GM21723 (cell line): ENCODE data around the gene MAL.
"Not testable (repeated sequence)": the region's sequence is repeated elsewhere in the genome, so short reads cannot be mapped to it uniquely, and the experiment has no call there.

Experiments used
- ATAC-seq: cut with Tn5 transposase; IDR thresholded peaks from one replicate; pipeline ENCODE4 v1.9.1; 2021; ENCODE audit warnings: mild to moderate bottlenecking, moderate library complexity; ENCODE audit not compliant: unreplicated experiment

The MAL gene

DNA sequence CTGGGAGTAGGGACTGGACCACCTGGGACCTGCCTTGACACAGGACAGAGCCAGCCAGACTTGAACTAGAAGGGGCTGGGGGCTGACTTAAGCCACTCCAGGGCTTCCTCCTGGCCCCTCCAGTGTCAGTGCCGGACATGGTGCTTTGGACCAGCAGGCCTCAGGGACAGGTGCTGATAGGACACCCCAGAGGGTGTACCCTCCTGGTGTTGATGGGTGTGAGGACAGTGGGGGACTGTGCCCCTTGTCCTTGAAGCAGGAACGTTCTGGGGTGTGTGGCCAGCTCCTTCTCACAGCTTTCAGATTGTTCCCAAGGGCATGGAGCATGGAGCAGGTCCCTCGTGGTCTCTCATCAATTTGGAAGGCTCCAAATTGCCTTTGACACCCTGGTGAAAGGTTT lies 6.8 kb downstream of the MAL start:
- ATAC-seq, result no peak

DNA sequence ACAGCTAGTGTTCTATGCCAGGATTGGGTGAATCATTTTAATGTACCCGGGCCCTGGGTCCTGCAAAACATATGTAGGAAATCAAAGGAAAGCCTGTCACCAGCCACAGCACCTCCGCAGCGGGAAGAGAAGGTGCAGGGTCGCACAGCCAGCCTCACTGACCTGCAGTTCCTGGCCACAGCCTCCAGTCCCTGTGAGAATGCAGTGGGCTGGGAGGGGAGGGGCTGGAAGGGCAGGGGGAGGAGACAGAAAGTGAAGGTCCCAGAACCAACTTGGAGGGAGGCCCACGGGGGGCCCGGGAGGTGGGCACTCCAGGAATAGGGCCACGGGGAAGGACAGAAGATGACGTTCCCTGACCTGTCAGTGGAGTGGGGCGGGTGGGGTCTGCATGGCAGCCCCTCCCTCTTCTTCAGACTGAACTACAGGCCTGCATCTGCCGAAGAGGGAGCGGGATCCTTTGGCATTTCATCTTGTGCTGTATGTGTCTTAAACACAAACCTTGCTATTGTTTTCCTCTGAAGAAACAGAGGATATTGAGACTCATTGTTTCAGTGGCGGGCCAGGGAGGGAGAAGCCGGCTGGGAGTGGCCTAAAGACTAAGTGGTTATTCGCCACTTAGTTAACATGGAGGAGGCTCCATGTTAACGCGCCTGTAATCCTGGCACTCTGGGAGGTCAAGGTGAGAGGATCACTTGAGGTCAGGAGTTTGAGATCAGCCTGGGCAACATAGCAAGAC lies 7.5 kb downstream of the MAL start:
- no peak for ATAC-seq

DNA sequence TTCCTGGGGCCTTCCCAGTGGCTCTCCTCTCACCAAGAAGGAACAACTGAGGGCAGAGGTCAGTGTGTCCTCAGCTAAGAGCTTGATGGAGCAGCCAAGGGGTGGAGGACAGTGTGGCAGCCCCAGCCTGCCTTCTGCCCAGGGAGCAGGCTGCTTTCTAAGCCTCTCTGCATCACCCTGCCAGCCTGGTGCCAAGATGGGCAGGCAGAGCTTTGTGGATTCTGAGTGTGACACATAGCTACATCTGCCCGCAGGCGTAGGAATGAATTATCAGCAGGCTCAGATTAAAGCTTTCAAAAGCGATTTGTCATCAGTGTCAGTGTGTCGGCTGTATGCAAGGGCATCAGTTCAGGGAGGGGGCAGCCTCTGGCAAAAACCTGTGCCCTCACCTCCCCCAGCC lies 8.7 kb downstream of the MAL start:
- ATAC-seq, result no peak

DNA sequence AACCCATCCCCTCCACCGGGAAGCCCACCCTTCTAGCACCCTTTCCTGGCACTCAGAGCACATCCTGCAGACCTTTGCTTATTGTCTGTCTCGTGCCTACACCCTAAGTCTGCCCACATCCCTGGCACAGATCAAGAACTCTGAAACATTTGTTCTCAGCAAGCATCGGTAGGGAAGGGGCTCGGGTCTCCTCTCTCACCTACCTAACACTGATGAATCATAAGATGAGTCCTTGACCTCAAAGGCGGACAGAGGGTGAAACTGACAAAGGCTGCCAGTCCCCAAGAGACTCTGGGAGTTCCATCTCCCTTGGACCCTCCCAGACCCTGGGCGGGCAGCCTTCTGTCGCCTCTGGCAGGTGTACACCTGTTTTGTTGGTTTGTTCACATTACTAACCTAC lies 9.3 kb downstream of the MAL start:
- no peak for ATAC-seq

DNA sequence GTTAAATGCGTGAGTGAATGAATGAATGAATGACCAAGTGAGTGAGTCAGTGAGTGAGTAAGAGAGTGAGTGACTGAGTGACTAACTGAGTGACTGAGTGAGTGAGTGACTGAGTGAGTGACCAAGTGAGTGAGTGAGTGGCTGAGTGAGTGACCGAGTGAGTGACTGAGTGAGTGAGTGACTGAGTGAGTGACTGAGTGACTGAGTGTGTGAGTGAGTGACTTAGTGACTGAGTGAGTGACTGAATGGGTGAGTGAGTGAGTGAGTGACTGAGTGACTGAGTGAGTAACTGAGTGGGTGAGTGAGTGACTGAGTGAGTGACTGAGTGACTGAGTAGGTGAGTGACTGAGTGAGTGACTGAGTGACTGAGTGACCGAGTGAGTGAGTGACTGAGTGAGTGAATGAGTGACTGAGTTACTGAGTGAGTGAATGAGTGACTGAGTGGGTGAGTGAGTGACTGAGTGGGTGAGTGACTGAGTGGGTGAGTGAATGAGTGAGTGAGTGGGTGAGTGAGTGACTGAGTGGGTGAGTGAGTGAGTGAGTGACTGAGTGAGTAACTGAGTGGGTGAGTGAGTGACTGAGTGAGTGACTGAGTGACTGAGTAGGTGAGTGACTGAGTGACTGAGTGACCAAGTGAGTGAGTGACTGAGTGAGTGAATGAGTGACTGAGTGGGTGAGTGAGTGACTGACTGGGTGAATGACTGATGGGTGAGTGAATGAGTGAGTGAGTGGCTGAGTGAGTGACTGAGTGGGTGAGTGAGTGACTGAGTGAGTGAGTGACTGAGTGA lies 11.3 kb downstream of the MAL start:
- no peak for ATAC-seq

DNA sequence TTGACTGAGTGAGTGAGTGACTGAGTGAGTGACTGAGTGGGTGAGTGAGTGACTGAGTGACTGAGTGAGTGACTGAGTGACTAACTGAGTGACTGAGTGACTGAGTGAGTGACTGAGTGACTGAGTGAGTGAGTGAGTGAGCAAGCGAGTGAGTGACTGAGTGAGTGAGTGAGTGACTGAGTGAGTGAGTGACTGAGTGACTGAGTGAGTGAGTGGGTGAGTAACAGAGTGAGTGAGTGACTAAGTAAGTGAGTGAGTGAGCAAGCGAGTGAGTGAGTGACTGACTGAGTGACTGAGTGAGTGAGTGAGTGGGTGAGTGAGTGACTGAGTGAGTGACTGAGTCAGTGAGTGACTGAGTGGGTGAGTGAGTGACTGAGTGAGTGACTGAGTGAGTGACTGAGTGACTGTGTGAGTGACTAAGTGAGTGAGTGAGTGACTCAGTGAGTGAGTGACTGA lies 11.9 kb downstream of the MAL start:
- ATAC-seq, result no peak

GRCh38 chr2:95037841-95038585 lies 12.5 kb downstream of the MAL start:
- ATAC-seq, result not testable (repeated sequence)

GRCh38 chr2:95038635-95039298 lies 13.3 kb downstream of the MAL start:
- ATAC-seq, result no peak

DNA sequence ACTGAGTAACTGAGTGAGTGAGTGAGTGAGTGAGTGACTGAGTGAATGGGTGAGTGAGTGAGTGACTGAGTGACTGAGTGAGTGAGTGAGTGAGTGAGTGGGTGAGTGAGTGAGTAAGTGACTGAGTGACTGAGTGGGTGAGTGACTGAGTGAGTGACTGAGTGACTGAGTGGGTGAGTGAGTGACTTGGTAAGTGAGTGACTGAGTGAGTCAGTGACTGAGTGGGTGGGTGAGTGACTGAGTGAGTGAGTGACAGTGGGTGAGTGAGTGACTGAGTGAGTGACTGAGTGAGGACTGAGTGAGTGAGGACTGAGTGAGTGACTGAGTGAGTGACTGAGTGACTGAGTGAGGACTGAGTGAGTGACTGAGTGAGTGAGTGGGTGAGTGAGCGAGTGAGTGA lies 13.9 kb downstream of the MAL start:
- no peak for ATAC-seq

DNA sequence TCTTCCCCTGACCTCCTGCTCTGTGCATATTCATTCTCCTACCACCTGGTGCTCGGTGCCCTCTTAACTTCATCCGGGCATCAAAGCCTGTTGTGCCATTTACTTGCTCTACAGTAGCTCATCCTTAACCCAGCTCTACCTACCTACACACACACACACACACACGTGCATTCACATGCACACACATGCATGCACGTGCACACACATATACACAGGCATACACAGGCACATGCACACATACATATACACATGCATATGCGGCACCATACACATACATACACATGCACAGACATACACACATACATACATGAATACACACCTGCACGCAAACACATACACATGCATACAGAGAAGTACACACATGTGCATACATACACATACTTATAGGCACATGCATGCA lies 14.5 kb downstream of the MAL start:
- ATAC-seq, result no peak

GRCh38 chr2:95040426-95040825 lies 14.9 kb downstream of the MAL start:
- ATAC-seq, result no peak

DNA sequence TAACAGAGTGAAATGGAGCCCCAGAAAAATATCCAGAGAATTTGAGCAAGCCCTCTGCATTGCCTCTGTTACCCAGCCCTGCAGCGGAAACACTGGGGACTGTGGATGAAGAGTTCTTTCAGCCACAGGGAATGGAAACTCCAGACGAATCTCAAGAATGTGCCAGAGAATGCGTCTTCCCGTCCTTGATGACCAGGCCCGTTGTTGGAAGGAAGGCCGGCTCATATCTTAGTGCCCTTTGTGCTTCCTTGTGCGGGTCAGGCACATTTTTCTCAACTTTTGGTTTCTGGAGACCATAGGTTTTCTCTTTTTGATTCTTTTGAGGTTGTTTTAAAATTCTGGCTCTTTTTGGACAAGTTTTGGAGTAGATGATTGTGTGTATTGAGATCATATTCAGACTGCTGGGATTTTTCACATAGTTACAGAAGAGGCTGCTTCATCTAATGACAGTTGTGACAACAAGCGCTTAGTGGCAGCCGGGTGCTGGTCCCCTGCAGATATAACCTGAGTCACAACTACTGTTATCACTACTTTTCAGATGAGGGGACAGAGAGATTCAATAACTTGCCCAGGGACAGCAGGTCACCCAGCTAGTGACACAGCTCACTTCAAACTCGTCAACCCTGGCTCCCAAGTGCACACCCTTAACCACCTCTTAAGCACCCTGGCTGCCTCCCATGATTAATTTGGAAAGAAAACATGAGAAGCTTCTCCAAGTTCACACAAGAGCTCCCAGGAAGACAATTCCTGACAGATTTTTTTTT lies 15.7 kb downstream of the MAL start:
- ATAC-seq, result no peak

- ATAC-seq, result no peak
Observed at GRCh38 chr2:95041824-95042442, 16.4 kb downstream of the MAL start.

- peak; percentile 22 for ATAC-seq
Observed at GRCh38 chr2:95042472-95043271, 17.2 kb downstream of the MAL start.

DNA sequence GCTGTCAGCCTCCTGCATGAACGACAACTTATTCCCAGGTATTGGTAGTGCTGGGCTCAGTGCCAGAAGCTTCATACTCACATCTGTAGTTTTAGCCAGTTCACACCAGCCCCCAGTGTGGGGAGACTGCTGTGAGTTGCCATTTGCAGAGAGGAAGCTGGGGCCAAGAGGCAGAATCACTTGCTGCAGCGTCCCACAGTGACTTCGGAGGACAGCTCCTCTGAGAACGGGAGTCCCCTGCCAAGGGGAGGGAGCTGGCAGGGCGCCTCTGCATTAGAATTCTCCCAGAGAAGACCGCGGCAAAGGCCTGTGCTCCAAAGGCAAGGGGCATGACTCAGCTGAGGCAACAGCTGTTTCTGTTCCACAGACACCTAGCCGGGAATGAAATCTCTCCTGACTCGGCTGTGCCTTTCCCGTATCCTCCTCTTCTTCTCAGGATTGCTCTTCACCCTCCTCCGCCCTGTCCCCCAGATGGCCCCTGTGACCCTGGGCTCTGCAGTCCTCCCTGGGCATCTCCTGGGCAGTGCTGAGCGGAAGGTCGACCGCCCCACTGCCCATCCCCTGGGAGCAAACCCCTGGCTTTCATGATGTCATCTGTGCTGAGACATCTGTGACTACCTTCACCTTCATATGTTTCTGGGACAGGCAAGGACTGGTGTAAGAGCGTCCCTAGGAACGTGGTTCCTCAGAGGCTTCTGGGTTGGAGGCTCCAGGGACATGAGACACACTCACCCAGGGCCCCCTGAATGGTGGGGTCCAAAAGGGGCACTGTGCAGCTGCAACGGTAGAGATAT lies 18.0 kb downstream of the MAL start:
- peak; percentile 71 for ATAC-seq

- ATAC-seq, result no peak
Observed at GRCh38 chr2:95044601-95045000, 19.1 kb downstream of the MAL start.

DNA sequence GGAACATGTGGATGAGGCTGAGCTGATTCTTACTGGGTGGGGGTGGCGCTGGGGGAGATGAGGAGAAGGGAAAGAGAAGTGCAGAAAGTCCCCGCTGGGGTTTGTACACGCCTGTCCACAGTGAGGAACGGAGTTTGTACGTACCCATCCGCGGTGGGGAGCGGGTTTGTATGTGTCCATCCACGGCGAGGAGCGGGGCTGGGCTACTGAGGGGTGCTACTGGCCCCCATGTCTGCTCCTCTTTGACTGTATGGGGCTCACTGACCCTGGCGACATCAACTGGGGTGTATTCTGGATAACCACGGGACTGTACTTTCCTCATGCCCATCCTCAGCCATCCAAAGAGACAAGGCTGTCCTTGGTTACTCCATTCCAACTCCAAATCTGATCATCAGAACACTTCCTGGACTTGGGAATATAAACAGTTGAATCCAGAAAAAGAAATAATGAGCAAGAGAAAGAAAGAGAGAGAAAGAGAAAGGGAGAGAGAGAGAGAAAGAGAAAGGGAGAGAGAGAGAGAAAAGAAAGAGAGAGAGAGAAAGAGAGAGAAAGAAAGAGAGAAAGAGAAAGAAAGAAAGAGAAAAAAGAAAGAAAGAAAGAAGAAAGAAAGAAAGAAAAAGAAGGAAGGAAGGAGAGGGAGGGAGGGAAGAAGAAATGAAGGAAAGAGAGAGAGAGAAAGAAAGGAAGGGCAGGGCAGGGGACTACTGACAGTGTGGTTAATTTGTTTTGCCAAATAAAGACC lies 21.0 kb downstream of the MAL start:
- ATAC-seq, result no peak
